GM21825 (cell line): ENCODE data around the gene ARRDC4.

ENCODE experiments used
- ATAC-seq: cut with Tn5 transposase; IDR thresholded peaks from one replicate; pipeline ENCODE4 v1.9.1; 2021; ENCODE audit warnings: mild to moderate bottlenecking, moderate library complexity; ENCODE audit not compliant: unreplicated experiment

ARRDC4 gene

GRCh38 chr15:97995881-97996603 lies 35.5 kb downstream of the ARRDC4 start:
- no peak for ATAC-seq

DNA sequence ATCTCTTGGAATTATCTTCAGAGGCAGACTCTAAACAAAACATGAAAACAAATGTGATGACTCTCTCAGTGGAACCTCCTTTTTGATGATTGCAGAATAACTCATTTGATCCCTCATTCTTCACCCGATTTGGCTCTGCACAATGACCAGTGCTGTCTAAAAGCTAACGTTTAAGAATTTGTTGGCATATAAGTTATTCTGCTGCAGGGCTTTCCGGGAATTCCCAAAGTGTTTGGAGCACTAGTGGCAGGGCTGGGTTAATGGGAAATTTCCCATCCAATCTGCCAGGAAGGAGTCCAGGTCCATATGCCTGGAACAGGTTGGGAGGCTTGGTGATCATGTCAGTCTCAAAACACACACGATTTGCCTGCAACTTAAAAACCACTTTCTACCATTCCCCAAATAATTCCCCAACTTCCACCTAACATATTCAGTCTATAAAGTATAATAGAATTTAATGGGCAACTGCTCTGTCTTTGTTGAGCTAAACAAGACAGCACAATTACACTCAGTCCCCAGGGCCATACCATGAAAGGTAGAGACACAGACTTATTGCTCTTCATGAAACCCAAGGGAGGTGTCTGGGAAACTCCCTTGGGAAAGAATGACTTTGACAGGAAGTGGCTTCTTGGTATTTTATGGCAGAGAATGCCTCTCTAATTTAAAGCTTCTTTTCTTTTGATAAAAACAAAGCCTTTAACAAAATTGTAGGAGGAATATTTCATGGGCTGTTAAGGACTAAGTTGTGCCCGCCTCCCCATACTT lies 38.0 kb downstream of the ARRDC4 start:
- no peak for ATAC-seq

DNA sequence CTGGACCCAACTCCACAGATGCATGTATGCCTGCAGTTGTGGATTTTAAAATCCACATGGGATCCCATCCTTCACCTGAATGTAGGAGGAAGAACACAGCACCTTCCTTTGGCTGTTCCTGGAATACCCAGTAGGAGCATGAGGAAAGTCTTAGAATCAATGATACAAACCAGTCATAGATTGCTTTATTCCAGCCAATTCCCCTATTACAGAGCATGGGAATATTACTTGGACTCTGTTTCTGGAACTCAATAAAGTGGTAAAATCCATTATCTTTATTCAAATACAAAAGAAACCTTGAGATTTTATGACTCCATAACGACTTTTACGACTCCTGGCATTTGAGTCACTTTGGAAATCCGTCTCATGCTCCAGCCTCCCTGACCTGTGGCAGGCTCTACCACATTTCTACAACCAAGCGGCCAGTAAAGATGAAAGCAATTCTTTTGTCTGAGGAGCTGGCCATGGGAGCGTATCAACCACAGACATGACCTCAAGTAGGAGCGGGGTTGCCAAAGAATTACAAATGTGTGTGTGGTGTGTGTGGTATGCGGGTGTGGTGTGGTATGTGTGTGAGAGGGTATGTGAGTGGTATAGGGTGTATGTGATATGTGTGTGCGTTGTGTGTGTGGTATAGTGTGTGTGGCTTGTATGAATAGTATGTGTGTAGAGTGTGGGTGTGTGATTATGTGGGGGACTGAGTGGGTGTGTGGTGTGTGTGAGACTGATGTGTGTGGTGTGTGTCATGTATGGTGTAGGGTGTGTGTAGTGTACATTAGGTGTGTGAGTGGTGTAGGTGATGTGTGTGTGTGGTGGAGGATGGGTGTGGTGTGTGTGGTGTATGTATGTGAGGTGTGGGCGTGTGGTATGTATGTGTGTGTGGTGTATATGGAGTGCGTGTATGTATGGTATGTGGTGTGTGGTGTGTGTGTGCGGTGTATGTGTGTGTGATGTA lies 40.0 kb downstream of the ARRDC4 start:
- ATAC-seq: no peak

DNA sequence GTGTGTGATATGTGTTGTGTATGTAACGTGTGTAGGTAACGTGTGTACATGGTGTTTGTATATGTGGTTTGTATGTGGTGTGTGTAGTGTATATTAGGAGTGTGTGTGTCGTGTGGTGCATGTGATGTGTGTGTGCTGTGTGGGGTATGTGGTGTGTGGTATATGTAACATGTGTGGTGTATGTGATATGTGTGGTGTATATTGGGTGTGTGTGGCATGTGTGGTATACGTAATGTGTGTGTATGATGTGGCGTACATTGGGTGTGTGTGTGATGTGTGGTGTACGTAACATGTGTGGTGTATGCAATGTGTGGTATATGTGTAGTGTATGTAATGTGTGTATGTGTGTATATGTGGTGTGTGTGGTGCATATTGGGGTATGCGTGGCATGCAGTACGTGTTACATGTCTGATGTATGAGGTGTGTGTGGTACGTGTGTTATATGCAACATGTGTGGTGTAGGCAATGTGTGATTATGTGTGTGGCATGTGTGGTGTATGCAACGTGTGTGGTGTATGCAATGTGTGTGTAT lies 41.2 kb downstream of the ARRDC4 start:
- no peak for ATAC-seq

DNA sequence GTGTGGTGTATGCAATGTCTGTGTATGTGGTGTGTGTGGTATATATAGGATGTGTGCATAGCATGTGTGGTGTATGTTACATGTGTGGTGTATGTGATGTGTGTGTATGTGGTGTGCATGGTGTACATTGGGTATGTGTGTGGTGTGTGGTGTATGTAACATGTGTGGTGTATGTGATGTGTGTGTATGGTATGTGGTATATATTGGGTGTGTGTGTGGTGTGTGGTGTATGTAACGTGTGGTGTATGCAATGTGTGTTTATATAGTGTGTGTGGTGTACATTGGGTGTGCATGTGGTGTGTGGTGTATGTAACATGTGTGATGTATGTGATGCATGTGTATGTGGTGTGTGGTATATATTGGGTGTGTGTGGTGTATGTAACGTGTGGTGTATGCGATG lies 41.9 kb downstream of the ARRDC4 start:
- no peak for ATAC-seq

GRCh38 chr15:98002866-98003265 lies 42.4 kb downstream of the ARRDC4 start:
- ATAC-seq: no peak

- no peak for ATAC-seq
Observed at GRCh38 chr15:98003518-98003917, 43.0 kb downstream of the ARRDC4 start.

DNA sequence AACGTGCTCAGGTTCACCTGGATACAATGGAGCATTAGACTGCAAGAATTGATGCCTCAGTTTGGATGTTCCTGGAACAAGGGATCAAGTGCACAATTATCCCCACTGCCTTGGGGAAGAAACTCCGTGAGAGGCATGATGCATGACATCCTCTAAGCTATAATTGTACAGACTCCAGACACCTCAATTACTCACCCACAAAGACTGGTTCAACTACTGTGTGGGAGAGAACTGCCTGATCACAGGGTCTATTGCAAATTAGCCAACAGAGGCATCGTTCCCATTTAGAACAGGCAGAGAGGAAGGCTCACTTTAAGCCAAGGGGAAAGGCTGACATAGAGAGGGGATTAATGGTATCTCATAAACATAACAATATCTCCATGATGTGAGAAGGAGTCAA lies 43.5 kb downstream of the ARRDC4 start:
- no peak for ATAC-seq

- no peak for ATAC-seq
Observed at GRCh38 chr15:98005659-98006058, 45.2 kb downstream of the ARRDC4 start.

DNA sequence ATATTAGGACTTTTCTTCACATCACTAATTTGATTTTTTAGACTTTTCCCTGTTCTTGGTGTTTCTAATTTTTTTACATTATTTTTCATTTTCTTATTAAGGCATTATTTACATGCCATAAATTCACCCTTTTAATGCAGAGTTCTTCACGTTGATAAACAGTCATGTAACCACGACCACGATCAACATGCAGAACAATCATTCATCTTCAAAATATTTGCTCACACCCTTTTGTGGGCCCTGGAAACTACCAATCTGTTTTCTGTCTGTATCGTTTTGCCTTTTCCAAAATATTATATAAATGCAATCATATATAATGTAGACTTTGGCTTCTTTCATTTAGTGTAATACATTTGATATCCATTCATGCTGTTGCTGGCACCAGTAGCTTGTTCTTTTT lies 48.7 kb downstream of the ARRDC4 start:
- no peak for ATAC-seq

DNA sequence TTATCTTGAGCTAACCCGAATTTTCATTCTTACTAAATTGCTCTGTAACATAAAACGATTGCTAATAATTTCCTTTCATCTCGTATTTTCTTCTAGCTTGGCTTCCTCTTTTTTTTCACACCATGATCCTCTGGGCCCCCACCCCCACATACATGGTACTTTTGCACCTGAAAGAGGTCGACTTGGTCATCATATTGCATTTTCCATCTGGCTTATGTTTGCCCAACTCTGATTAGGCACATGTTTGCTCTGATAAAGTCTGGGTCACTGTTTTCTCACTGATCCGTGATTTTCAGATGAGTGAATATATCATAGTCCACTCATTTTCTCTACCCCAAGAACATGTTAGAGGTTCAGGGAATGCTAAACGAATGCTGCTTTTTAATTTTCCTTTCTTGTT lies 49.5 kb downstream of the ARRDC4 start:
- no peak for ATAC-seq

GRCh38 chr15:98012354-98012753 lies 51.9 kb downstream of the ARRDC4 start:
- ATAC-seq: no peak

DNA sequence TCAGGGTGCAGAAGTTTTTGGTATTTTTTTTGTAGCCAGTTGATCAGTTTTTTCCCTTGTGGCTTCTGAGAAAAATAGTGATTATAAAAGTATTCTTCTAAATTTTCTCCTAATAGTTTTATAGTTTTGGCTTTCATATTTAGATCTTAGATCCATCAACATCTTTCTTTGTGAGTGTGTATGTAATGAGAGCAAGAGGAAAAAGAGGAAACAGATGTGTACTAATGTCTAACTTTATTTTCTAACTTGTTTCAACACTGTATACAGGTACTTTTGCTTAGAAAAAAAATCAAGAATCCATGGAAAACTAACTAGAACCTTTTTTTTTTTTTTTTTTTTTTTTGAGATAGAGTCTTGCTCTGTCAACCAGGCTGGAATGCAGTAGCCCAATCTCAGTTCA lies 53.1 kb downstream of the ARRDC4 start:
- ATAC-seq: no peak

DNA sequence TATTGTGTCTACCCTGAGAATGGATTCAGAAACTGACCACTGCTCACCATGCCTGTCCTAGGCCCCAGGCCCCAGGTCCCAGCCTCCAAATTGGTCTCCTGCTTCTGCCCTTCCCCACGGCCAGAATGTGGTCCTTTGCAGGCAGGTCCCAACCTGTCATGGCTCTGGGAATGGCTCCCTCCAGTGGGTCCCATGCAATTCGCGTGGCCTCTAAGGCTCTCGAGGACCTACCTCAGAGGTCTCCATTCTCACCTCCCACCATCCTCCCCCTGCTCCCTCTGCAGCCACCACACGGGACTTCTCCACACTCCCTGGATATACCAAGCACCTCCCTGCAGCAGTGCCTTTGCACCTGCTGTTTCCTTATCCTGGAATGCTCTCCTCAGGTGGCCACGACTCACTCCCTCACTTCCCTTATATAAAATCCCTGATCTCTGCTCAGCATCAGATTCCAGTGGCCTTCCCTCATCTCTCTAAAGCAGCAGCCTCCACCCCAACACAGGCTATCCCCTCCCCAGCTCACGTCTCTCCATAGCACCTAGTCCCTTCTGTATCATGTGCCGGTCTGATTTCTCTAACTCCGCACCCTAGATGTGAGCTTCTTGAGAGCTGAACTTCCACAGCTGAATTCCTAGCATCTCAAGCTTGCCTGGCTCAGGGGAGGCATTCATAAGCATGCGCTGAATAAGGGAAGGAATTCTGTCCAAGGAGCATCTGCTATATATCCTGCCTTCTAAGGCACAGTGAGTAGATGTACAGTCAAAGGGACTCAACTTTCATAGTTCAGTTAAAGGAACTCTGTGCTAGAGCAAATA lies 56.9 kb downstream of the ARRDC4 start:
- no peak for ATAC-seq

- no peak for ATAC-seq
Observed at GRCh38 chr15:98018761-98019351, 58.4 kb downstream of the ARRDC4 start.
